ENCODE data around the gene AMH.

Gene AMH

GRCh38 chr19:2228157-2229030, 20.7 kb upstream of the AMH start:
- Histone ChIP-seq H3K4me1 (ENCODE audit: control insufficient read depth in 2 of 2, insufficient read depth in 2 of 2, low read length in 2 of 2) (no peaks in the 10 kb centered on the region), H3K27ac (ENCODE audit: low read depth in 2 of 2, low read length in 2 of 2) (no peak overlapping the region), H3K36me3 (ENCODE audit: control insufficient read depth in 2 of 2, insufficient read depth in 2 of 2, low read length in 2 of 2) (peaks cover 31 to 44% of the 10 kb centered on the region in 2 donors), H3K27me3 (ENCODE audit: control insufficient read depth in 2 of 2, insufficient read depth in 2 of 2, low read length in 2 of 2) (no peaks in the 10 kb centered on the region), H3K4me3 (ENCODE audit: low read length in 2 of 2) (no peak overlapping the region), H3K9ac (ENCODE audit: low read depth in 1 of 2, low read length in 2 of 2) (no peak overlapping the region), H3K9me3 (ENCODE audit: control insufficient read depth in 2 of 2, low read length in 2 of 2) (no peaks in the 10 kb centered on the region)

GRCh38 chr19:2229103-2230032, 19.8 kb upstream of the AMH start:
- Histone ChIP-seq H3K4me1 (ENCODE audit: control insufficient read depth in 2 of 2, insufficient read depth in 2 of 2, low read length in 2 of 2) (peaks cover 7 to 10% of the 10 kb centered on the region in 2 donors), H3K27ac (ENCODE audit: low read depth in 2 of 2, low read length in 2 of 2) (no peak overlapping the region), H3K9me3 (ENCODE audit: control insufficient read depth in 2 of 2, low read length in 2 of 2) (no peaks in the 10 kb centered on the region), H3K36me3 (ENCODE audit: control insufficient read depth in 2 of 2, insufficient read depth in 2 of 2, low read length in 2 of 2) (peaks cover 37 to 50% of the 10 kb centered on the region in 2 donors), H3K27me3 (ENCODE audit: control insufficient read depth in 2 of 2, insufficient read depth in 2 of 2, low read length in 2 of 2) (no peaks in the 10 kb centered on the region), H3K4me3 (ENCODE audit: low read length in 2 of 2) (no peak overlapping the region), H3K9ac (ENCODE audit: low read depth in 1 of 2, low read length in 2 of 2) (no peak overlapping the region)

GRCh38 chr19:2230033-2230531, 19.0 kb upstream of the AMH start:
- H3K4me3 ChIP-seq (ENCODE audit: low read length in 2 of 2): no peak overlapping the region
- no peaks in the 10 kb centered on the region for H3K9me3 ChIP-seq (ENCODE audit: control insufficient read depth in 2 of 2, low read length in 2 of 2)
- H3K27me3 ChIP-seq (ENCODE audit: control insufficient read depth in 2 of 2, insufficient read depth in 2 of 2, low read length in 2 of 2): no peaks in the 10 kb centered on the region
- no peak overlapping the region for H3K27ac ChIP-seq (ENCODE audit: low read depth in 2 of 2, low read length in 2 of 2)
- peaks cover 31 to 47% of the 10 kb centered on the region in 2 donors for H3K36me3 ChIP-seq (ENCODE audit: control insufficient read depth in 2 of 2, insufficient read depth in 2 of 2, low read length in 2 of 2)
- H3K4me1 ChIP-seq (ENCODE audit: control insufficient read depth in 2 of 2, insufficient read depth in 2 of 2, low read length in 2 of 2): peaks cover 14 to 15% of the 10 kb centered on the region in 2 donors
- no peak overlapping the region for H3K9ac ChIP-seq (ENCODE audit: low read depth in 1 of 2, low read length in 2 of 2)

- no peaks in the 10 kb centered on the region for H3K9me3 ChIP-seq (ENCODE audit: control insufficient read depth in 2 of 2, low read length in 2 of 2)
- peaks cover 23 to 42% of the 10 kb centered on the region in 2 donors for H3K36me3 ChIP-seq (ENCODE audit: control insufficient read depth in 2 of 2, insufficient read depth in 2 of 2, low read length in 2 of 2)
- H3K4me1 ChIP-seq (ENCODE audit: control insufficient read depth in 2 of 2, insufficient read depth in 2 of 2, low read length in 2 of 2): peaks cover 18% of the 10 kb centered on the region in 2 donors
- no peak overlapping the region for H3K9ac ChIP-seq (ENCODE audit: low read depth in 1 of 2, low read length in 2 of 2)
- H3K27ac ChIP-seq (ENCODE audit: low read depth in 2 of 2, low read length in 2 of 2): no peak overlapping the region
- no peak overlapping the region for H3K4me3 ChIP-seq (ENCODE audit: low read length in 2 of 2)
- H3K27me3 ChIP-seq (ENCODE audit: control insufficient read depth in 2 of 2, insufficient read depth in 2 of 2, low read length in 2 of 2): no peaks in the 10 kb centered on the region
These were observed 18.2 kb upstream of the AMH start for GRCh38 chr19:2230807-2231533.

- H3K9ac ChIP-seq (ENCODE audit: low read depth in 1 of 2, low read length in 2 of 2): no peak overlapping the region
- no peak overlapping the region for H3K4me3 ChIP-seq (ENCODE audit: low read length in 2 of 2)
- no peak overlapping the region for H3K27ac ChIP-seq (ENCODE audit: low read depth in 2 of 2, low read length in 2 of 2)
These were observed 17.4 kb upstream of the AMH start for GRCh38 chr19:2231621-2232221.

GRCh38 chr19:2232286-2233151, 16.6 kb upstream of the AMH start:
- H3K27me3 ChIP-seq (ENCODE audit: control insufficient read depth in 2 of 2, insufficient read depth in 2 of 2, low read length in 2 of 2): no peaks in the 10 kb centered on the region
- peaks cover 22 to 31% of the 10 kb centered on the region in 2 donors for H3K36me3 ChIP-seq (ENCODE audit: control insufficient read depth in 2 of 2, insufficient read depth in 2 of 2, low read length in 2 of 2)
- no peak overlapping the region for H3K4me3 ChIP-seq (ENCODE audit: low read length in 2 of 2)
- no peak overlapping the region for H3K9ac ChIP-seq (ENCODE audit: low read depth in 1 of 2, low read length in 2 of 2)
- H3K9me3 ChIP-seq (ENCODE audit: control insufficient read depth in 2 of 2, low read length in 2 of 2): no peaks in the 10 kb centered on the region
- H3K27ac ChIP-seq (ENCODE audit: low read depth in 2 of 2, low read length in 2 of 2): no peak overlapping the region
- peaks cover 21 to 22% of the 10 kb centered on the region in 2 donors for H3K4me1 ChIP-seq (ENCODE audit: control insufficient read depth in 2 of 2, insufficient read depth in 2 of 2, low read length in 2 of 2)

More at GRCh38 chr19:2231621-2232221, 17.4 kb upstream of the AMH start:
- Histone ChIP-seq H3K36me3 (ENCODE audit: control insufficient read depth in 2 of 2, insufficient read depth in 2 of 2, low read length in 2 of 2) (peaks cover 22 to 37% of the 10 kb centered on the region in 2 donors), H3K9me3 (ENCODE audit: control insufficient read depth in 2 of 2, low read length in 2 of 2) (no peaks in the 10 kb centered on the region), H3K4me1 (ENCODE audit: control insufficient read depth in 2 of 2, insufficient read depth in 2 of 2, low read length in 2 of 2) (peaks cover 18% of the 10 kb centered on the region in 2 donors), H3K27me3 (ENCODE audit: control insufficient read depth in 2 of 2, insufficient read depth in 2 of 2, low read length in 2 of 2) (no peaks in the 10 kb centered on the region)

- no peaks in the 10 kb centered on the region for H3K27me3 ChIP-seq (ENCODE audit: control insufficient read depth in 2 of 2, insufficient read depth in 2 of 2, low read length in 2 of 2)
- H3K36me3 ChIP-seq (ENCODE audit: control insufficient read depth in 2 of 2, insufficient read depth in 2 of 2, low read length in 2 of 2): peaks cover 22 to 34% of the 10 kb centered on the region in 2 donors
- H3K9ac ChIP-seq (ENCODE audit: low read depth in 1 of 2, low read length in 2 of 2): peak overlapping the region in 1 of 2 donors; percentile 35
- H3K4me1 ChIP-seq (ENCODE audit: control insufficient read depth in 2 of 2, insufficient read depth in 2 of 2, low read length in 2 of 2): peaks cover 33 to 34% of the 10 kb centered on the region in 2 donors
- peak overlapping the region in 1 of 2 donors; percentile 11 for H3K4me3 ChIP-seq (ENCODE audit: low read length in 2 of 2)
- H3K27ac ChIP-seq (ENCODE audit: low read depth in 2 of 2, low read length in 2 of 2): peak overlapping the region in 1 of 2 donors; percentile 9
- H3K9me3 ChIP-seq (ENCODE audit: control insufficient read depth in 2 of 2, low read length in 2 of 2): no peaks in the 10 kb centered on the region
These were observed 15.4 kb upstream of the AMH start for GRCh38 chr19:2233601-2234280.

GRCh38 chr19:2234996-2235380, 14.1 kb upstream of the AMH start:
- H3K4me1 ChIP-seq (ENCODE audit: control insufficient read depth in 2 of 2, insufficient read depth in 2 of 2, low read length in 2 of 2): peaks cover 37 to 42% of the 10 kb centered on the region in 2 donors
- peaks cover 18 to 28% of the 10 kb centered on the region in 2 donors for H3K36me3 ChIP-seq (ENCODE audit: control insufficient read depth in 2 of 2, insufficient read depth in 2 of 2, low read length in 2 of 2)
- H3K9me3 ChIP-seq (ENCODE audit: control insufficient read depth in 2 of 2, low read length in 2 of 2): no peaks in the 10 kb centered on the region
- H3K4me3 ChIP-seq (ENCODE audit: low read length in 2 of 2): peak overlapping the region; percentile 81 to 85
- peak overlapping the region; percentile 61 to 94 for H3K9ac ChIP-seq (ENCODE audit: low read depth in 1 of 2, low read length in 2 of 2)
- H3K27me3 ChIP-seq (ENCODE audit: control insufficient read depth in 2 of 2, insufficient read depth in 2 of 2, low read length in 2 of 2): no peaks in the 10 kb centered on the region
- H3K27ac ChIP-seq (ENCODE audit: low read depth in 2 of 2, low read length in 2 of 2): peak overlapping the region; percentile 100

All from mucosa of rectum (tissue), 2 donors.